ENCODE data around the gene SPTBN5.

DNA sequence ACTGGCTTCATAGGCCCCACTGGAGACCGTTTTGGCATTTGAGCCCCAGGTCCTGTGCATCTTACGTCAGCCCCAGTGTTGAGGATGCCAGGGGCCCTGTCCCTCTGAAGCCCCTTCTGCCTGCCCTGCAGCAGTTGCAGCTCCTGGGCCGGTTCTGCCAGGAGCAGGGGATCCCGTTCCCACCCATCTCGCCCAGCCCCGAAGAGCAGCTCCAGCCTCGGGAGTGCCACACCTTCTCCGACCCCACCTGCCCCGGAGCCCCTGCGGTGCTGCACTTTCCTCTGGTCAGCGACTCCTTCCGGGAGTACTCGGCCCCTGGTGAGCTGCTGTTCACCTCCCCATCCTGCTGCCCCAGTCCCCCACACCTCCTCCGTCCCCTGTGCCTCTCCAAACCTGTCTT, 46.6 kb downstream of the SPTBN5 start:
- TF ChIP-seq POLR2AphosphoS5 (IDR thresholded peaks at IDR 0.05) = no peak
- TF ChIP-seq POLR2A (IDR thresholded peaks at IDR 0.05; ENCODE audit: low read depth) = no peak
- TF ChIP-seq CTCF (IDR thresholded peaks at IDR 0.05) = no peak

Measured in esophagus muscularis mucosa (tissue), 3 donors.